OCI-LY1 (cell line): ENCODE measurements around the gene TIMP3.

Experiments used
- EZH2 ChIP-seq: fragments of 200-600 bp; sonication (generic), shearing (Covaris generic); IDR thresholded peaks from 2 replicates; pipeline ENCODE4 v1.8.0; 2017; ENCODE audit warnings: borderline replicate concordance, mixed run types, mild to moderate bottlenecking, antibody characterized with exemption, low read length, moderate library complexity, mixed read lengths
- TF ChIP-seq, protein P1 (sequence below): fragments of 200-600 bp; sonication (generic), shearing (Covaris generic); IDR thresholded peaks from 2 replicates; pipeline ENCODE4 v1.5.1; 2017; ENCODE audit warnings: mild to moderate bottlenecking, antibody characterized with exemption, low read length, moderate library complexity, mixed read lengths

DNA sequence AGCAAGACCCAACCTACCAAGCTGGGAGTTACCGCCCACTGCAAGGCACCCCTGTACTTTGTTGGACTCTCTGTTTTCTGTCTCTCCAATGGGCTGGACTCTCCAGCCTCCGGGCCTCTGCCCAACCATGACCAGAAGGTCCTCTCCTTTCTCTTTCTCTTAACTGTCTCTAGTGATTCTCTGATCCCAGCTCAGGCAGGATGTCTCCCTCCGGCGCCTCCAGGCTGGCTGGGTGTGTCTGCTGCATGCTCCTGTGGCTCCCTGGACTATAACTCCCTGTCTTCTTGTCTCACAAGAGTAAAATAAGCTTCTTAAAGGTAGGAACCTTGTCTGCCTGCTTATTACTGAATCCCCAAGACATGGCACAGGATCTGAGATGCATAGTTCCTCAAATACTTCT, 36.3 kb downstream of the TIMP3 start:
- TF ChIP-seq, protein P1, sequence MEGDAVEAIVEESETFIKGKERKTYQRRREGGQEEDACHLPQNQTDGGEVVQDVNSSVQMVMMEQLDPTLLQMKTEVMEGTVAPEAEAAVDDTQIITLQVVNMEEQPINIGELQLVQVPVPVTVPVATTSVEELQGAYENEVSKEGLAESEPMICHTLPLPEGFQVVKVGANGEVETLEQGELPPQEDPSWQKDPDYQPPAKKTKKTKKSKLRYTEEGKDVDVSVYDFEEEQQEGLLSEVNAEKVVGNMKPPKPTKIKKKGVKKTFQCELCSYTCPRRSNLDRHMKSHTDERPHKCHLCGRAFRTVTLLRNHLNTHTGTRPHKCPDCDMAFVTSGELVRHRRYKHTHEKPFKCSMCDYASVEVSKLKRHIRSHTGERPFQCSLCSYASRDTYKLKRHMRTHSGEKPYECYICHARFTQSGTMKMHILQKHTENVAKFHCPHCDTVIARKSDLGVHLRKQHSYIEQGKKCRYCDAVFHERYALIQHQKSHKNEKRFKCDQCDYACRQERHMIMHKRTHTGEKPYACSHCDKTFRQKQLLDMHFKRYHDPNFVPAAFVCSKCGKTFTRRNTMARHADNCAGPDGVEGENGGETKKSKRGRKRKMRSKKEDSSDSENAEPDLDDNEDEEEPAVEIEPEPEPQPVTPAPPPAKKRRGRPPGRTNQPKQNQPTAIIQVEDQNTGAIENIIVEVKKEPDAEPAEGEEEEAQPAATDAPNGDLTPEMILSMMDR = no peak
- TF ChIP-seq EZH2 = no peak
